GM18858 (cell line): ENCODE results near the gene ANKRD29.
"Not testable (repeated sequence)": the region's sequence is repeated elsewhere in the genome, so short reads cannot be mapped to it uniquely, and the experiment has no call there.

Source experiments
- ATAC-seq: cut with Tn5 transposase; IDR thresholded peaks from one replicate; pipeline ENCODE4 v1.9.1; 2021; ENCODE audit not compliant: unreplicated experiment

The ANKRD29 gene

DNA sequence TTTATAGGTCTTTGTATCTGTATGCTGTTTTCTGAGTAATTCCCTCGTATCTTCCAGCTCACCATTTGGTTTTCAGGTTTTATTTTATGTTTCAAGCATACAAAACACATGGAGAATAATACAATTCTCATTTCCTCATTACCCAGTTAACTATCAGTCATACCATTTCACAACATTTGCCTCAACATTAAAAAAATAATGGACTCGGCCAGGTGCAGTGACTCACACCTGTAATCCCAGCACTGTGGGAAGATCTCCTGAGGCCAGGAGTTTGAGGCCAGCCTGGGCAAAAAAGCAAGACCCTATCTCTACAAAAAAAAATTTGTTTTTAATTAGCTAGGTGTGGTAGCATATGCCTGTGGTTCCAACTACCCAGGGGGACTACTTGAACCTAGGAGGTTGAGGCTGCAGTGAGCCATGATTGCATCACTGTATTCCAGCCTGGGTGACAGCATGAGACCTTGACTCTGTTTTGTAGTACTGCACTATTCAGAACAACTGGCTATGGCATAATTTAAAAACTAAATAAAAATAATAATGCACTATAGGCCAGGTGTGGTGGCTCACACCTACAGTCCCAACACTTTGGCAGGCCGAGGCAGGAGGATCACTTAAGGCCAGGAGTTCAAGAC, 96.7 kb downstream of the ANKRD29 start:
- no peak for ATAC-seq

DNA sequence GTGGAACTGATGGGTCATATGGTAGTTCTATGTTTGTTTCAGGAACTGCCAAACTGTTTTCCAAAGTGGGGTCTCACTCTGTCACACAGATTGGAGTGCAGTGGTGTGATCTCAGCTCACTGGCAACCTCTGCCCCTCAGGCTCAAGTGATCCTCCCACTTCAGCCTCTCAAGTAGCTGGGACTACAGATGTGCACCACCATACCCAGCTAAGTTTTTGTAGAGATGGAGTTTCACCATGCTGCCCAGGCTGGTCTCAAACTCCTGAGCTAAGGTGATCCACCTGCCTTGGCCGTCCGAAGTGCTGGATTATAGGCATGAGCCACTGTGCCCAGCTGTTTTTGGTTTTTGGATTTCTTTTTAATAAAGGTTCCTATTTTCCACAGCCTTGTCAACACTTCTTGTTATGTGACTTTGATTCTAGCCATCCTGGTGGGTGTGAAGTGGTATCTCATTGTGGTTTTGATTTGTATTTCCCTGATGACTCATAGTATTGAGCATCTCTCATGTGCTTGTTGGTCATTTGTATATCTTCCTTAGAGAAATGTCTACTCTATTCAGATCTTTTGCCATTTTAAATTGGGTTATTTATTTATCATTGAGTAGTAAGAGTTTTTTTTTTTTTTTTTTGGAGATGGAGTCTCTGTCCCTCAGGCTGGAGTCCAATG, 99.2 kb downstream of the ANKRD29 start:
- no peak for ATAC-seq

DNA sequence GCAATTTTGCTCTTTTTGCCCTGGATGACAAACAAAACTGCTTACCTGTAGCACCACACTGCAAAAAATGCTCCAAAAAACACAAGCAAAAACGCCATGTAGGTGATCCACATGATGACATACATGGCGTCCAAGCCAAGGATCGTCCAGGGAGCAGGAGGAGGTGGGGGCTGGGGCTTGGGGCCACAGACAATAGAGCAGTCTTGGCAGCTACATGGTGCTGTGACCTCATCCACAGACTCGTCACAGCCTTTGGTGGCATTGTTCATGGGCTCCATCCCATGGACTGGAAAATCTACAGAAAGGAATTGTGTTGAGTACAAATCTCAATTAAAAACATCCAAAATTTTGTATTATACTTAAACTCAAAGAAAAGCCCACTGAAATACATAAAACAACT, 102.5 kb downstream of the ANKRD29 start:
- ATAC-seq, result no peak

DNA sequence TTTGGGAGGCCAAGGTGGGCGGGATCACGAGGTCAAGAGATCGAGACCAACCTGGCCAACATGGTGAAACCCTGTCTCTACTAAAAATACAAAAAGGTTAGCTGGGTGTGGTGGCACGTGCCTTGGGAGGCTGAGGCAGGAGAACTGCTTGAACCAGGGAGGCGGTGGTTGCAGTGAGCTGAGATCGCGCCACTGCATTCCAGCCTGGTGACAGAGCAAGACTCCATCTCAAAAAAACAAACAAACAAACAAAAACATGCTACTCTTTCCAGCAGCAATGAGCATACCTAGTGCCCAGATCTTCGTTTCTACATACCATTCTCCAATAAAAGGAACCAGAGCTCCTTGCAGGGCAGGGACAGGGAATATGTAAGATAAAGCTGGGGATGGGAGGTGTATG, 105.2 kb downstream of the ANKRD29 start:
- ATAC-seq, result not testable (repeated sequence)

DNA sequence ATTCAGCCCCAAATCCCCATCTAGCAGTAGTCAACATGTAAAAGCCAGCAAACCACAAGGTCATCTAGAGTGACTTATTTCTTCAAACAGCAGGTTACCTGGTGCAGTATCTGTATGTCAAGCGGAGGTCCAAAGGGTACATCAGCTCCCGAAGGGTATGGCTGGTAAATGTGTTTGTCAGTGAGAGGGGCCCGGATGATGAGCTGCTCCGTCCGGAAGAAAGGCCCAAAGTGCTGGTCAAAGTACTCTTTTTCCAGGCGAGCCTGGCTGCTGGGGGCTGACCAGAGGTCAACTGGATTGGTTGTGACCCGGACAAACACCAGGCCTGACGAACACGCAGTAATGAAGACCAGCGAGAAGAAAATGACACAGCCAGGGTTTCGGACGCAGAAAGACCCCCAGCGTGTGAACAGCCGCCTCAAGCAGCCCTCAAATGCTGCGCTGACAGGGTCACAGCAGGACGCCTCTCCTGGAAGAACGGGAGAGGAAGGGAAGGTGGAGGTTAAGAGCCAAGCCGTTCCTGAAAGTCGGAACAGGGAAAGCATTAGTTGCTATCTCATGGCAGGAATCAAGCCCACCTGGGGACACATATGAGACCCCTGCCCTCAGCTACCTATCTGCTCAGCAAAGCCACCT, 106.4 kb downstream of the ANKRD29 start:
- ATAC-seq, result no peak

DNA sequence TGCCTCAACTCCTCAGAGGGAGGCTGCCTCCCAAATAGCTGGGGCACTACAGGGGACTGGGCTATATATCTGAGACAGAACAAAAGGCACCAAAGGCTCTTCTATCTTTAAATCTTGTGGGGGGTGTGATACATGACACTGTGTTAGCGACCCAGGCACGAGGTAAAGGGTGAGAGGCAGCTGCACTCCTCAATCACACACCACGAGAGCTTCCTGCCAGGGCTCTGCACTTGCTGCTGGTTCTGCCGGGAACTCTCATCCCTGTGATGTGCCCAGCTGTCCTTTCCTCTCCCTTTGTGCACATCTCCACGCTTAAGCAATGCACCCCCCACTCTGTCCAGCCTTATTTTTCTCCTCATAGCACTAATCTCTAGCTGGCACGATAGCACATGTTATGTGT, 108.8 kb downstream of the ANKRD29 start:
- no peak for ATAC-seq

DNA sequence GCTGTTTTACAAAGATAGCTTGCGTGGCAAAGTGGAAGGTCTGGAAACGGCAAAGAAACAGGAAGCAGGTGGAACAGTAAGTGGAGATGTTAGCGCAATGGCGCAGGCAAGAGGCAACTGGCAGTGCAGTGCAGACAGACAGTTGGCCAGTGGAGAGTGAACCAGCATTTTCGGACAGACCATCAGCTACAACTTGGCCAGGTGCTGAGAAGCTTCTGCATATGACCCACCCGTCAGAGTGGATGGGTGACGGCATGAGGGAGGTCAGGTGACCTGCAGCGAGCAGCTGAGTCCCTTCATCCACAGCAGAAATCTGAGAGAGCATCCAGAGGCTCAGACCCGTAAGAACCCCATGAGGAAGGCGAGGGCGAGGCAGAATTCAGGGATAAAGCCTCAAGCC, 110.2 kb downstream of the ANKRD29 start:
- ATAC-seq, result no peak

DNA sequence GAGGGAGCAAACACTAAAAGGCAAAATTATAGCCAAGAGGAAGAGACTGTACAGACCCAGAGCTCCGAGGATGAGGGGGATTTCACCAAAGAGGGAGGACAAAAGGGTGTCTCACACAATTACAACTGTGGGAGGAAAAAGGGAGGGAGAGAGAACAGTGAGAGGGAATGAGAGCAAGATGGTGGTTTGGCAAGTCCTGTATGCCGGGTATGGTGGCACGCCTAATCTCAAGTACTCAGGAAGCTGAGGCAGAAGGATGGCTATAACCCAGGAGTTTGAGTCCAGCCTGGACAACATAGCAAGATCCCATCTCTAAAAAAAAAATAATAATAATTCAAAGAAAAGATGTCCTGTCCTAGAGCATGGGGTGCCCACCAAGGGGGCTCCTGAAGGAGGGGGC, 110.7 kb downstream of the ANKRD29 start:
- ATAC-seq, result no peak

DNA sequence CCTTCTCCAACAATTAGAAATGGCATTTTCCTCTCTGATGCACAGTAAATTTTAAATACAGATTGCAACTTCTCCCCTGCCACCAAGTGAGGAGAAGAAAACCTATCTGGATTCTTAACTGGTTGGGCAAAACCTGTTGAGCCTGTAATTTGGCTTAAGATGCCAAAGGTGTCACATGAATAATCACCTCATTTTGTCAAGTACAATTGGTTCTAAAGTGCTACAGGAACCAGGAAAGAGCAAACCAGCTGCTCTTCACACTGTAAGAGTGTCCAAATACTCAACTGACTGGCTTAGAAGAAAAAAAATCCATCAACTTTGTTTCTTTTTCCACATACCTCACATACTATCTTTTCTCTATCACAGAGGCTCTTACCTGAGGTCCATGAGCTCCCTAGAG, 111.8 kb downstream of the ANKRD29 start:
- no peak for ATAC-seq
